ENCODE results near the gene RHPN2.

Gene RHPN2

DNA sequence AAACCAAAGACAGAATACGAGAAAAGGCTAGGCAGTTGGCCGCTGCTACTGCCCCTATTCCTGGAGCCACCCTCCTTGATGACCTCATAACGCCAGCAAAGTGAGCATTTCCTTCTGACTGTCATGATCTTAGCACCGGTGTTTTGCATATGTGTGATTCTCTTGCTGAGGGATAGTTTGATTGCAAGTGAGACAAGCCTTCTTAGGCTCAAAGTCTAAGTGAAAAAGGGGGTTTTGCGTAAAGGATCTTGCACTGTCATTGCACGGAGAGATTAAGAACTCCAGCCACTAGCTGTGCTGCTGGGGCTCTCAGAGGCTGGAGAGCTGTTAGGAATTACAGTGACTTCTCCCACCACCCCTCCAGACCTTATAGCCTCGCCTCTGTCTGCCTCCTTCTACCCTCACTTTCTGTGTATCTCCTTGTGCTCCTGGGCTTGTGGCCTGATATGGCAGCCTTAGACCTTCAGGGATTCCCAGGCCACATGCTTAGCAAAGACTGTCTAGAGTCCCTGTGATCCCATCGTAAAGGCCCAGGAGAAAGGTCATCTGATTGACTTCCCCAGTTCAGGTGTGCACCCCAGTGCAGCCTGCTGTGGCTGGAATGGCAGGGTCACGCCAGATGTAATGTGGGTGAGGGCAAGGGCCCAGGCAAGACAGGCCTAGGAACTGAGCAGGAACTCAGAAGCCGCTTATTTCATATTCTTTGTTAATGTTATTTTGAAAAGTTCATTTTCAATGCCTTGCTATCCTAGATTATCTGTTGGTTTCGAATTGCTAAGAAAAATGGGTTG, 28.9 kb upstream of the RHPN2 start:
- TF ChIP-seq ZFP3 (CRISPR knock-in tag; IDR thresholded peaks at IDR 0.05) (no peak), CSRNP3 (CRISPR knock-in tag; IDR thresholded peaks at IDR 0.05) (no peak), ARNTL (CRISPR knock-in tag; IDR thresholded peaks at IDR 0.05; ENCODE audit: borderline replicate concordance, low read depth) (no peak), ZC3H10 (CRISPR knock-in tag; IDR thresholded peaks at IDR 0.05) (no peak), GLIS3 (CRISPR knock-in tag; IDR thresholded peaks at IDR 0.05) (no peak), TSHZ2 (CRISPR knock-in tag; IDR thresholded peaks at IDR 0.05) (no peak), ZNF70 (CRISPR knock-in tag; IDR thresholded peaks at IDR 0.05) (no peak), PPARA (CRISPR knock-in tag; IDR thresholded peaks at IDR 0.05; ENCODE audit: borderline replicate concordance) (no peak), ZNF8 (CRISPR knock-in tag; IDR thresholded peaks at IDR 0.05) (no peak), RARB (CRISPR knock-in tag; IDR thresholded peaks at IDR 0.05) (no peak), ESRRG (CRISPR knock-in tag; IDR thresholded peaks at IDR 0.05) (no peak), OSR1 (CRISPR knock-in tag; IDR thresholded peaks at IDR 0.05) (no peak), TCF4 (CRISPR knock-in tag; IDR thresholded peaks at IDR 0.05; ENCODE audit: borderline replicate concordance) (no peak)
- TF ChIP-seq, protein P1, sequence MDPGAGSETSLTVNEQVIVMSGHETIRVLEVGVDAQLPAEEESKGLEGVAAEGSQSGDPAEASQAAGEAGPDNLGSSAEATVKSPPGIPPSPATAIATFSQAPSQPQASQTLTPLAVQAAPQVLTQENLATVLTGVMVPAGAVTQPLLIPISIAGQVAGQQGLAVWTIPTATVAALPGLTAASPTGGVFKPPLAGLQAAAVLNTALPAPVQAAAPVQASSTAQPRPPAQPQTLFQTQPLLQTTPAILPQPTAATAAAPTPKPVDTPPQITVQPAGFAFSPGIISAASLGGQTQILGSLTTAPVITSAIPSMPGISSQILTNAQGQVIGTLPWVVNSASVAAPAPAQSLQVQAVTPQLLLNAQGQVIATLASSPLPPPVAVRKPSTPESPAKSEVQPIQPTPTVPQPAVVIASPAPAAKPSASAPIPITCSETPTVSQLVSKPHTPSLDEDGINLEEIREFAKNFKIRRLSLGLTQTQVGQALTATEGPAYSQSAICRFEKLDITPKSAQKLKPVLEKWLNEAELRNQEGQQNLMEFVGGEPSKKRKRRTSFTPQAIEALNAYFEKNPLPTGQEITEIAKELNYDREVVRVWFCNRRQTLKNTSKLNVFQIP (CRISPR knock-in tag; IDR thresholded peaks at IDR 0.05; ENCODE audit: borderline replicate concordance, low read depth), result no peak
- no peak for ATAC-seq

GRCh38 chr19:33090179-33090578, 25.5 kb upstream of the RHPN2 start:
- TF ChIP-seq TOX (CRISPR knock-in tag; IDR thresholded peaks at IDR 0.05; ENCODE audit: borderline replicate concordance) (no peak), SNAI2 (CRISPR knock-in tag; IDR thresholded peaks at IDR 0.05) (no peak), PATZ1 (CRISPR knock-in tag; IDR thresholded peaks at IDR 0.05; ENCODE audit: borderline replicate concordance) (no peak), CSDC2 (CRISPR knock-in tag; IDR thresholded peaks at IDR 0.05) (no peak)
- ATAC-seq, result no peak

DNA sequence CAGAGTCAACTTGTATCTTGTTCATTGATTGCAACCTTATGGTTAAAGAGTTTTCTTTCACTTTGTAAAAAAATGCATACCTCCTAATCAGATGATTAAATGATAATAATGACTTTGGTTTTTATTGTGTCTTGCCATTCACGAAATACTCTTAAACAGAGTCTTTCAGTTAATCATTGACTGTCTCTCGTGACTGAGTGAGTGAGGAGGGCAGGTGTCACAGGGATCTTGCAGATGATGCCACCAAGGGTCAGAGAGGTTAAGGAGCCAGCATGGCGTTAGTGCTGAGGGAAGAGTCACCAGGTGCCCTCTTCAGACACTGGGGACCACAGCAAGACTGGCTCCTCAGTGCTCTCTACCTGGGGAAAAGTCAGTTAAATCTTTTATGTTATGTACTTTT, 24.3 kb upstream of the RHPN2 start:
- no peak for ATAC-seq
- TF ChIP-seq CSDC2 (CRISPR knock-in tag; IDR thresholded peaks at IDR 0.05) (no peak), BACH2 (CRISPR knock-in tag; IDR thresholded peaks at IDR 0.05; ENCODE audit: borderline replicate concordance) (no peak), TSHZ2 (CRISPR knock-in tag; IDR thresholded peaks at IDR 0.05) (no peak), TCF4 (CRISPR knock-in tag; IDR thresholded peaks at IDR 0.05; ENCODE audit: borderline replicate concordance) (no peak), ZFP3 (CRISPR knock-in tag; IDR thresholded peaks at IDR 0.05) (no peak), ARNTL (CRISPR knock-in tag; IDR thresholded peaks at IDR 0.05; ENCODE audit: borderline replicate concordance, low read depth) (no peak), CSRNP3 (CRISPR knock-in tag; IDR thresholded peaks at IDR 0.05) (no peak), ZNF70 (CRISPR knock-in tag; IDR thresholded peaks at IDR 0.05) (no peak), ESRRG (CRISPR knock-in tag; IDR thresholded peaks at IDR 0.05) (no peak)

Data from SK-N-SH treated with all-trans-retinoic acid at 6 μM for 48 hours (cell line).